ENCODE data around the gene LIN37. TPM values are rescaled to one million over a fixed set of nuclear protein-coding genes. Genes with fewer than 3 reads are reported as not detected.

LIN37 gene
- total RNA-seq, 1 experiment from 2014 or later, result 5.9 TPM

DNA sequence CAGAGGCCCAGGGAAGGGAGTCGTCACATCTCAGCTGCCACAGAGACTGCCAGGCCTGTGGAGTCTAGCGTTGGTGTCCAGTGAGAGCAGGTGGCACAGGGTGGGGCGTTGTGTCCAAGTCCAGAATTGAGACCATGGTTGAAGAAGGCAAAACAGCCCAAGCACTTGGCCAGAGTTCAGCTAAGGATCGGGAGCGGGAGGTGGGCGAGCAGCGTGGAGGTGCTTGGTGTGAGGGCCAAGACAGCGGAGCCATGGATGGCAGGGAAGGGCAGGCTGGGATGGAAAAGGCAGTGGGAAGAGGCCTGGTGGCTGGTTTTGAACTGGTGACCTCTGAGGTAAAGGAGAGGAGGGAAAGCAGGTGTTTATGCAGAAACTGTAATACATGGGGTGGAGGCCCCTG lies 14.1 kb upstream of the LIN37 start:
- Histone ChIP-seq H3K18ac (ENCODE audit: insufficient read length, low read depth, low read length) (no peak overlapping the region), H3K27ac (ENCODE audit: insufficient read length, low read depth, low read length) (no peak overlapping the region), H3K4me2 (ENCODE audit: insufficient read depth, insufficient read length, low read length) (no peak overlapping the region), H3K14ac (ENCODE audit: insufficient read depth, low read length) (no peak overlapping the region), H3K56ac (ENCODE audit: insufficient read length, low read depth, low read length) (no peak overlapping the region), H3K4me1 (ENCODE audit: insufficient read depth, low read length) (no peaks in the 10 kb centered on the region), H3K4ac (ENCODE audit: low read depth, low read length) (no peak overlapping the region), H3K9me3 (ENCODE audit: control insufficient read depth, low read depth, low read length) (no peaks in the 10 kb centered on the region), H2BK20ac (ENCODE audit: low read depth, low read length, poor library complexity, severe bottlenecking) (no peak overlapping the region), H2BK15ac (ENCODE audit: low read depth, low read length) (no peak overlapping the region), H3K9ac (ENCODE audit: extremely low read depth, insufficient read length, low read length) (no peak overlapping the region), H2BK5ac (ENCODE audit: insufficient read length, low read length) (no peak overlapping the region), H3K79me1 (ENCODE audit: insufficient read depth, low read depth, low read length, poor library complexity, severe bottlenecking) (no peaks in the 10 kb centered on the region), H3K23ac (ENCODE audit: insufficient read length, low read depth, low read length) (no peak overlapping the region), H3K23me2 (ENCODE audit: insufficient read length, low read depth, low read length, poor library complexity, severe bottlenecking) (no peaks in the 10 kb centered on the region), H3K79me2 (ENCODE audit: insufficient read depth, low read length) (no peaks in the 10 kb centered on the region), H2BK120ac (ENCODE audit: low read depth, low read length, poor library complexity, severe bottlenecking) (no peak overlapping the region), H2BK12ac (ENCODE audit: insufficient read length, low read depth, low read length) (no peak overlapping the region), H4K91ac (ENCODE audit: insufficient read length, low read depth, low read length) (no peak overlapping the region), H3T11ph (ENCODE audit: low read length) (no peak overlapping the region), H2AFZ (ENCODE audit: low read length) (no peak overlapping the region), H2AK5ac (ENCODE audit: insufficient read length, low read length) (no peak overlapping the region), H3K27me3 (ENCODE audit: insufficient read depth, low read length) (no peaks in the 10 kb centered on the region), H4K8ac (replicated peaks; ENCODE audit: insufficient read length, low read depth, low read length) (no peak overlapping the region), H4K5ac (ENCODE audit: insufficient read length, low read depth, low read length) (no peak overlapping the region), H4K20me1 (ENCODE audit: control insufficient read depth, insufficient read depth, insufficient read length) (no peaks in the 10 kb centered on the region)
- WGBS (ENCODE audit: extremely low coverage, insufficient read length, low lambda C conversion rate), result no CpG with 5 or more reads among the region's 8 CpGs
- Mint-ChIP-seq H3K4me1 (peaks cover 0 to under 1% of the 10 kb centered on the region in 2 experiments; a peak in 1 of 4 replicates), H3K27me3 (ENCODE audit: low read depth) (no peaks in the 10 kb centered on the region), H3K4me3 (no peak overlapping the region; a peak in 1 of 5 replicates), H3K27ac (peak overlapping the region in 1 of 3 experiments; percentile 73; a peak in 4 of 7 replicates), H3K36me3 (ENCODE audit: insufficient read depth in 1 of 3, low read depth in 3 of 3) (peaks cover 53 to 78% (median 73%) of the 10 kb centered on the region in 3 experiments), H3K9me3 (no peaks in the 10 kb centered on the region)
- TF ChIP-seq, protein P1, sequence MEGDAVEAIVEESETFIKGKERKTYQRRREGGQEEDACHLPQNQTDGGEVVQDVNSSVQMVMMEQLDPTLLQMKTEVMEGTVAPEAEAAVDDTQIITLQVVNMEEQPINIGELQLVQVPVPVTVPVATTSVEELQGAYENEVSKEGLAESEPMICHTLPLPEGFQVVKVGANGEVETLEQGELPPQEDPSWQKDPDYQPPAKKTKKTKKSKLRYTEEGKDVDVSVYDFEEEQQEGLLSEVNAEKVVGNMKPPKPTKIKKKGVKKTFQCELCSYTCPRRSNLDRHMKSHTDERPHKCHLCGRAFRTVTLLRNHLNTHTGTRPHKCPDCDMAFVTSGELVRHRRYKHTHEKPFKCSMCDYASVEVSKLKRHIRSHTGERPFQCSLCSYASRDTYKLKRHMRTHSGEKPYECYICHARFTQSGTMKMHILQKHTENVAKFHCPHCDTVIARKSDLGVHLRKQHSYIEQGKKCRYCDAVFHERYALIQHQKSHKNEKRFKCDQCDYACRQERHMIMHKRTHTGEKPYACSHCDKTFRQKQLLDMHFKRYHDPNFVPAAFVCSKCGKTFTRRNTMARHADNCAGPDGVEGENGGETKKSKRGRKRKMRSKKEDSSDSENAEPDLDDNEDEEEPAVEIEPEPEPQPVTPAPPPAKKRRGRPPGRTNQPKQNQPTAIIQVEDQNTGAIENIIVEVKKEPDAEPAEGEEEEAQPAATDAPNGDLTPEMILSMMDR (conservative IDR thresholded peaks at IDR 0.05), result no peak
- DNase-seq, result no peak

Data from H9 (cell line).